Measurements from ENCODE around the gene HAAO.

Gene HAAO

DNA sequence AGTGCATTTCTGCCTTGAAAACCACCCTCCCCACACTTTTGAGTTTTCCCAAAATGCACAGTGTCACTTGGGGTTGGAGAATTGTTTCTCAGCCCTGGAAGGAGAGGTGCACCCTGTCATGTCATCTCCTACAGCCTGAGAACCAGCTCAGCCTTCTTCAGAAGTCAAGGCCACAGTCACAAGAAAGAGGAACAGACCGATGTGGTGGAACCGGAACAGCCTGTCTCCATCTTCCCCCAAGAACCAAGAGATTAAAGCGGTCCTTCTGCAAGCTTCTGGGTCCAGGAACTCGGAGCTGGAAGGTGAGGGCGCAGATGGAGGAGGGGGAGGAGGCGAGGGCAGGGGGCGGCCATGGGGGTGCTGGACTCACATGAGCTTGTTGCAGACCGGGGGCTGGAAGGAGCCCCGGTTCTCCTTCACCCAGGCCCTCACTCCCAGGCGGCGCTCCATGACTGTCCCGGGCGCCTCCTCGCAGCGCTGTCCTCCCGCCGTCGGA lies 248 bp downstream of the HAAO start:
- DNase-seq (ENCODE audit: low read depth), result no peak

DNA sequence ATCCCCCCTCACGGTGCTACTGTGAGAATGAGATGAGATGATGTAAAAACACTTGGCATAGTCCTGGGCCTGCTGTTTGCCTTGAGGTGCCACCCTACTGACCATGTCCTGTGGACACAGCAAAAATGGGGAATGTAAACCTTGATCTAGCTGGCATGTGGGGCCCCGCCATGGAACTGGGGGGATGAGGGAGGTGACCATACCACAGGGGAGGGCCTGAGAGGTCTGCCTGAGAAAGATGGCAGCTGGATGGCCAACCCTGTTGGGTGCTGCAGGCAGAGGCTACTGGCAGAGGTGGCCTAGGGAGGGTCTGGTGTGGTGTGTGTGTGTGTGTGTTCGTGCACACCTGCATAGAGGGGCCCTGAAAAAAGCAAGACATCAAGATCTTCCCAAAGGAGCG lies 777 bp downstream of the HAAO start:
- DNase-seq (ENCODE audit: low read depth), result no peak

DNA sequence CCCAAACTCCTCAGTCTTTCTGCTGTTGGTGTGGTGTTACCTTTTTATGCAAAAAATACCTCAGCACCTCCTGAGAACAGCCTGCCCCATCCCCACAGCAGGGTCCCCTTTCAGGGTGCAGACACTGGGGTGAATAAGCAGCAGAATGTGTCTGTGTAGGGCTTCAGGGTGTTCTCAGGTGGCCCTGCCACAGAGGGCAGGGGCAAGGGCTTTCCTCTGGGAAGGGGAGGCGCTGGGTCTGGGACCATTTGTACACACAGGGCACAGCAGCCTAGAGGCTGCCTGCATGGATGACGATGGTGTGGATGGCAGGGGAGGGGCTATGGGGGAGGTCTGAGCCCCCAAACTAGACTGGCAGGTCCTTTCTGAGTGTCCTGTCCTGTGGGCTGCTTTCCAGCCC lies 2.6 kb downstream of the HAAO start:
- DNase-seq (ENCODE audit: low read depth), result no peak

DNA sequence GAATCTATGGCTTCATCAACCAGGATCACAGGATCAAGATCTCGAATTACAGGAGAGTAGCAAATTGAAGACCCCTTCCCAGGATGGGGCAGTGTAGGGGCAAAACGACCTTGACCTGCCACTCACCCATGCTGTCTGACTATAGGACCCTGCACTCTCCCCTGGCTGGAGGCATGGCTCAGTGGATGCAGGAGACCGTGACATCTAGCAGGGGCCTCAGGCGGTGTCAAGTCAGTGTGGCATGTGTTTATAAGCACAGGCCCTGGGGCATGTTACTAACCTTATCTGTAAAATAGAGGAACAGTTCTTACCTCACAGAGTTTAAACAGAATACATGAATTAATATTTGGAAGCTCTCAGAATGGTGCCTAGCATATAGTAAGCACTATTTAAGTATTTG lies 3.5 kb downstream of the HAAO start:
- DNase-seq (ENCODE audit: low read depth), result no peak

DNA sequence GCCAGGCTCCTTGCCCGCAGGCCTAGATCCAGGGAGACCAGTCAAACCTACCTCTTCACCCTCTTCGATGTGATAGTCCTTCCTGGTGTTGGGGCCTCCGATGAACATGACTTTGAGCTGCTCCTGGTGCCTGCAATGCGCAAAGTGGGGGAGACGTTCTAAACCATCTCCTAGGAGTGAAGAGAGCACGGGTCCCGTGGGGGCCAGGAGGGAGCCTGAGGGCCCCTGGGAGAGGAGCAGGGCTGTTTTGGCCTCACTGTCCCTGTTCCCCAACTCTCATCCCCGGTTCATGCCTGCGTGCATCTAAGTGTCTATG lies 3.9 kb downstream of the HAAO start:
- no peak for DNase-seq (ENCODE audit: low read depth)

DNA sequence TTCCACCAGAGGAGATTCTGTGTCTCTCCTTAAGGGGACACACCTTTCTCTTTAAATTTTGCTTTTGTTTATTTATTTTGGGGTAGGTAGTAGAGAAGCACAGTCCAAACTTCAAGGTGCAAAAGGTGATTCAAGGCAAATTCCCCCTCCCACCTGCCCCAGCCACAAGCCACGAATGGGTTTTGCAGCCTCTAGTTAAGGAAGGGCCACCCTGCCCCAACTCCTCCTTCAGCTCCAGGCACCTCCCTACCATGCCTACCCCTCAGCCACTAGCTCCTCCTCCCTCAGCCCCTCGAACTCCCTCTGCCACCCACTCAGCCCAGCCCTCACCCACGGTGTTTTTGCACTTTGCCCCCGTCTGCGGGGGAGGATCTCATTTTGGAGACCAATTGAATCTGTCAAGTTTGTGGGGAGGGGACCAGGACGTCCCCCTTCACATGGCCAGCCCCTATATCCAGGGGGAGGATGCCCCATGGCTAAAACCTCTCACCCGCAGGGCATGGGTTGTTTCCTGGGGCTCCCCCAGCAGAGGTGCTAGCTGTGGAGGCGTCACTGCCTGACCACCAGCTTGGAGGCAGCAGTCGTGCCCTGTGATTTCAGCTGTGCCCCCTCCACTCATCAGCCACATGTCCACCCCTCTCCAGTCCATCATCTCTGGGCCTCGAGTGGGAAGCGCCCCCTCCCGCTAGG lies 4.5 kb downstream of the HAAO start:
- no peak for DNase-seq (ENCODE audit: low read depth)

DNA sequence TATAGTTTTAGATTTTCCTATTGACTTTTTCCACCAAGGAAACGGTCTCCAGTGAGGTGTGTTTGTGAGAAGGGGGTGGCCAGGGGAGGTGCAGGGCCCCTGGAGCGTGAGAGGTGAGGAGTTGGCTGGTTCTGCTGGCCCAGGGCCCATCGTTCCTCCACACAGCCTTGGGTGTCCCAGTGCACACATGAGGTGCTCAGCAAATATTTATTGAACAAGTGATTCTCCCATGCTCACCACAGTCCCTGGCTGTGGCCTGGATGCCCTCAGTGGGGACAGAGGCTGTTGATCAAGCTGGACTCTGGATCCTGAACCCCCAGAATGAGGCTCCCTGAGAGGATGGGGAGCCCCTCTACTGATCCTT lies 5.0 kb downstream of the HAAO start:
- DNase-seq (ENCODE audit: low read depth), result no peak

DNA sequence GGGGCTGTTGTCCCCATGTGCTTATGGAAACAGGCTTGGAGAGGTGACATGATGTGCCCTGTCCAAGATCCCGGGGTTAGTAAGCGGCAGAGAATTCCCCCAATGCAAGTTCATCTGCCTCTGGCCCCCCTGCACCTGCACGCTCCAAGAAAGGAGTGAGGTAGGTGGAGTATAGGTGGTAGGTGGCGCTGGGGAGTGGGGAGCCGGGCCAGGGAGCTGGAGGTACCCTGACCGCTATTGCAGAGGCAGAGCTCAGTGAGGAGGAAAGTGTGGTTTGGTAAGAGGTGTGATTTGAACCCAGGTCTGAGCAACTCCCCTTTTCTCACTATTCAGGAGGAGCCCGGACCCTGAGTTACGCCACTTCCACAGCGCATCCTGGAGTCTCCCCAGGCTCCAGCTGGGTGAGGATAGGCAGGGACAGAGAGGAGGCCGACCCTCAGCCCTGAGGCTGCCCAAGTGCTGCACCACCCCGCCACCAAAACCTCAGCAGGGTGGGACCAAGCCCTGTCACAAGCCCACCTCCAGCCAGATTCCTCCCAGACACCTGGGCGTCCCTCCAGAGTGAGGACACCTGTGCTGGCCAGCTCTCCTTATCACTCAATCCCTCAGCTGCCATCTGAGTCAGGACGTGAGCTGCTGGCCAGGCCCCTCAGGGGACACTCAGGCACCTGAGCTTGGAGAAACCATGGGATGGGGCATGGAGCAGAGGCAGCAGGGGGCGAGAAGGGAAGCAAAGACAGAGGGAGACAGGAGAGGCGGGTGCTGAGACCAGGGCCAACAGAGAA lies 5.6 kb downstream of the HAAO start:
- no peak for DNase-seq (ENCODE audit: low read depth)

DNA sequence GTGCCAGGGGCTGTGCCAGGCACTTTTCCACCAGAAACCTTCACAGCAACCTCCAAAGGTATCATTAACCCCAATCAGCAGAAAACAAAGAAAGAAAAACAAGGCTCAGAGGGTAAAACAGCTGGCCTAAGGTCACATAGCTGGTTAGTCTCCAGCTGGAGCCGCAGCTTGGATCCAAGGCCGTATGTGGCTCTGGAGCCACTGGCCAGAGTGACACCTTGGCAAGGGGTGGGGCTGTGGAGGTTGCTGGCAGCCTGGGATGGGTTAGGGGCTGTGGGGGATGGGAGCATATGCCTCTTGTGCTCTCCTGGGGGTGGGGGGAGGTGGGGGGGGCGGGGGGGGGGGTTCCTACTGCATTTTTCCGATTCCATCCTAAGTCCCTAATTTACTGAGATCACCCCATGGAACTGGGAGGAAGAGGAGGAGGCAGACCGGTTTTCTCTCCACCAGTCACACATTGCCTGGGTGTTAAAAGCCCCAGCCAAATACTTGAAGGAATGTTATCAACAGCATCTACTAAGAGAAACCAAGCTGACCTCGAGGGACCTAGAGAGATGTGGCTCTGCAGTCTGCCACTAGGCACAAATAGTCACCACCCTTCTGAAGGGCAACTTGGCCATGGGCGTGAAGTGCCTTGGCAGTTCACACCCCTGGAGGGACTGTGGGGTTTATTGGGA lies 8.0 kb downstream of the HAAO start:
- DNase-seq (ENCODE audit: low read depth), result no peak

DNA sequence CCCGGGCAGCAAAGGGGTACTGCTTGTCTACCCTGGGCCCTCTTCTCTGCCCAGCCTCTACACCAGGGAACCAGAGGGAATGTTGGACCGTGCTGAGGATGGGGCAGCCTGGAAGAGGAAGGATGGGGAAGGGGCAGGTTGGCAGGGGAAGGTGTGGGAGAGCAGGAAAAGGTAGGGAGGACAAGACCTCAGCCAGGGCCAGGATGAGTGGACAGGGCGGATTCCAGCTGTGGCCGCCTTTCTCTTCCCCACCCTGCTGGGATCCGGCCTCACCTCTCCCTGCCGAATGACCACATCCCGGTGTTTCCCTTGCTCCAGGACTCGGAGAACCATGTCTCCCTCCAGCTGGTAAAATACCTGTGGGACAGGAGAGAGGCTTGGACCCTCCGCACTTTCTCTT lies 8.9 kb downstream of the HAAO start:
- no peak for DNase-seq (ENCODE audit: low read depth)

DNA sequence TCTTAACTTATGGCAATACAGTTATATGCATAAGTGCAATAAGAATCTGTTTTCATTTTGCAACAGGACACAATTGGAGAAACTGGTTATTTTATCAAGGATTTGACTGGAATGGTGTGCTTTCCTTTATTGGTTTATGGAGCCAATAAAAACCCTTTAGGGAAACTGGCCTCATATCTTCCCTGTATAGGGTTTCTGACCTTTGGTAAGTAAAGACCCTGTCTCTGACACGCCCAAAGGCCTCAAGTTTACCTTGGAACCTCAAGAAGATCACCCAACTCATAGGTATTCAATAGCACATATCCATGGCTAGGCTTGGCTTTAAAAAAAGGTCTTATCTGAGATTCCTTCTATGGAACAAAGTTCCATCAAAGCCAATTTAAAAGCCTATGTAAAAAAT lies 11.2 kb downstream of the HAAO start:
- DNase-seq (ENCODE audit: low read depth), result no peak

DNA sequence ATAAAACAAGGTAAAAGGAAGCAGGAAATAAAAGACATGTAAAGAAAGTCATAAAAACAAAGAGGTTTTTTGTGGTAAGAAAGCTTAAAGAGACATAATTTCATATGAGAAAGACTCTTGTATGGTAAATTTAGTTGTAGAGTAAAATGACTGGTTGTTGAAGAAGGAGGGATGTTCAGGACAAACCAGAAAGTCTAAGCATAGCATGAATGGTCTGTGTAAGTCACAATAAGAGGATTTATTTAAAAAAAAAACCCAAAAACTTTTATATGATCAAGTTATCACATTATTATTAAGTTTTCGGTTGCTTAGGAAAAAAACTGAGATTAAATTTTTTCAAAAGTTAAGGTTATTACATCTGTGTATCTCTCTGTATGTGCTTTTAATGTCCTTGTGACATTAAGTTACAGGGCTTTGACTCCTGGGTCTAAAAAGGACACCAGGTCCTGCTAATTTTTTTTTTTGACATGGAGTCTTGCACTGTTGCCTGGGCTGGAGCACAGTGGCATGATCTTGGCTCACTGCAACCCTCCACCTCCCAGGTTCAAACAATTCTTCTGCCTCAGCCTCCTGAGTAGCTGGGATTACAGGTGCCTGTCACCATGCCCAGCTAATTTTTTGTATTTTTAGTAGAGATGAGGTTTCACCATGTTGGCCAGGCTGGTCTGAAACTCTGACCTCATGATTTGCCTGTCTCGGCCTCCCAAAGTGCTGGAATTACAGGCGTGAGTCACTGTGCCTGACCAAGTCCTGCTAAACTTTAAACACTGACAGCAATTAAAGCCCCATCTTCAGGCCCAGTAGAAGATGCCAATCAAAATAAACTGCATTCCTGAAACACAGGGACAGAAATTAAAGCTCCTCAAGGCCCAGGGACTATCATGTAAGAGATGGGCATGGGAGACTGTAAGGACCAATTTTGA lies 14.2 kb downstream of the HAAO start:
- no peak for DNase-seq (ENCODE audit: low read depth)

DNA sequence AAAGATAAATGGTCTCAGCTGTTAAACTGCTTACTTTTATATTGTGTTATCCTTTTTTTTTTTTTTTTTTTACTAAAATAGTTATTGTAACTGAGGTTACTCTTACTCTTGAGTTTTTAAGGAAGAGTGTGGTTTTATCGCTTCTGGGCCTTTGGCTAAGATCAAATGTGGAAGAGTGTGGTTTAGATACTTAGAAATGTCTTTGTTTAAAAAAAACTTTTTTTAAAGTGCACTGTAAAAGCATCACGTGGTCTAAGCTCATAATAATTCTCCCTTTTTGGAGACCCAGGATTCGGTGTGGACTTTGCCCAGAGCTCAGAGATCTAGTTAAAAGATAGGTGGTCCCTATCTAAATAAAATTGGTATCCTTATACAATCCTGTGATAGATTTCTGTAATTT lies 16.6 kb downstream of the HAAO start:
- no peak for DNase-seq (ENCODE audit: low read depth)

DNA sequence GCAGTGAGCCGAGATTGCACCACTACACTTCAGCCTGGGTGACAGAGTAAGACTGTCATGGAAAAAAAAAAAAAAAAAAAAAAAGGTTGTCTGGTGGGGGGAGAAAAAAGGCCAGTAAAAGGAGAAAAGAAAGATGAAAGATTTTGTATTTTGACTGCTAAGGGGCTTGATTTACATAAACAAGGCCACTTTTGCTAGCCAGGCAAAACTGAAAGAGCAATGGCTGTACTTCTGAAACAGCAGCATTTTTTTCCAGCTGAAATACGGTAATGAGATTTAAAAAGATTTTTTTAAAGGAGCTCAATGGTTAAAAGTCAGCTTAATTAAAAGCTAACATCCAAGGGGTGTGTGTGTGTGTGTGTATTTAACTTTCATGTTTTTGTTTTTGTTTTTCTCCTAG lies 17.2 kb downstream of the HAAO start:
- no peak for DNase-seq (ENCODE audit: low read depth)

DNA sequence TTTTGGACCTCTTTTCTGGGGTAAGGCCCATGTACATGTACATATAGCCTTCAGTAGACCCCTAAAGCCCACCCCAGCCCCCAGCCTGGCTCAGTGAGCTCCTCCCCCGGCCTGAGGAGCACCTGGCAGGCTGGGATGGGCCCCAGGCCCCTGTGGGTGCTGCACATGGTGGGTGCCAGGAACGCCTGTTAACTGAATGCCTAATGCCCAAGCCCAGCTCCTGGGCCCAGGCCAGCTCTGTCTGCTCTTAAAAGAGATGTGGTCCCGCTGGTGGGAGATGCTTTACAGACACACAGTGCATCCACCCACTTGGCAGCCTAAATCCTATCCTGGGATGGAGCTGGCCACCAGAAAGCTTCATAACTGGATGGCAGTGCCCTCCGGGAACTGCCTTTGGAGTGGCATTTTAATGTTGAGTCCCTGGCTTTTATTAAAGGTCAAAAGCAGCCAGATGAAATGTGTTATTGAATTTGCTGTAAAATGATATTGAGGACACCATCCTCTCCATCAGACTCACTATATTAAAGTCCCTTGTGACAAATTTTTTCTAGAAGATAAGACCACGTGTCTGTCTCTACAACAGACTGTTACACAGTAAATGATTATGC lies 20.7 kb downstream of the HAAO start:
- no peak for DNase-seq (ENCODE audit: low read depth)

DNA sequence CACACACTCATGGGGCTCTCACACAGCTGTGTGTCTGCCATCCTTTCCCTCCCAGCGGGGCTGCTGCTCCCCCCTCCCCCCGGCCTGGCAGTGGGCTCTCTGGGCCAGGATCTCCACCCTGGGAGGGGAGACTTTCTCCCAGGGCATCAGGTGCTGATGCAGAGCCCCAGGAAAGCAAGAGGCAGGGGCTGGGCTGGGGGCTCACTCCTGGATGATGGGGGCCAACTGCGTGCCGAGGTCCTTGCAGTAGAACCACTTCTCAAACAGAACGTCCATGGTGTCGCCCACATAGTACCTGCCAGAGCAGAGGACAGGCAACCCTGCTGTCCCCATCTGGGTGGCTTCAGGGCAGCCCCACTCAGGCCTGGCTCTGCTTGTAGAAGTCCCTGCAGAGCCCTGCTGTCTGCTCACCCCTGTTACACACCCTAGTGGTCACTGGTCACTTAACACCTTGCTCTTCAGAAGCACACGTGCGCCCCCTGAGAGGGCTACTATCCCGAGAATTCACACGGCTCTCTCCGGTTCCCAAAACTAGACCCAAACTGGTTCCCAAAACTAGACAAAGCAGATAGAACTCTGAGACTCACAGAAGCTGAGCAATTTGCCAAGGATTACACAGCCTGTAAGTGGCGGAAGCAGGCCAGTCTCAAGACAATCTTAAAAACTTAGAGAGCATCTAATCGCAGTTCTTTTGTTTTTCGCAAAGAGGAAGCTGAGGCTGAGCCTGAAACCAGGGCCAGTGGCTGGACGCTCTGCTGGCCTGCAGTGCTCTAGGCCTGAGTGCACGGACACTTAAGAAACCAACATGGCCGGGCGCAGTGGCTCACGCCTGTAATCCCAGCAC lies 21.9 kb downstream of the HAAO start:
- no peak for DNase-seq (ENCODE audit: low read depth)

DNA sequence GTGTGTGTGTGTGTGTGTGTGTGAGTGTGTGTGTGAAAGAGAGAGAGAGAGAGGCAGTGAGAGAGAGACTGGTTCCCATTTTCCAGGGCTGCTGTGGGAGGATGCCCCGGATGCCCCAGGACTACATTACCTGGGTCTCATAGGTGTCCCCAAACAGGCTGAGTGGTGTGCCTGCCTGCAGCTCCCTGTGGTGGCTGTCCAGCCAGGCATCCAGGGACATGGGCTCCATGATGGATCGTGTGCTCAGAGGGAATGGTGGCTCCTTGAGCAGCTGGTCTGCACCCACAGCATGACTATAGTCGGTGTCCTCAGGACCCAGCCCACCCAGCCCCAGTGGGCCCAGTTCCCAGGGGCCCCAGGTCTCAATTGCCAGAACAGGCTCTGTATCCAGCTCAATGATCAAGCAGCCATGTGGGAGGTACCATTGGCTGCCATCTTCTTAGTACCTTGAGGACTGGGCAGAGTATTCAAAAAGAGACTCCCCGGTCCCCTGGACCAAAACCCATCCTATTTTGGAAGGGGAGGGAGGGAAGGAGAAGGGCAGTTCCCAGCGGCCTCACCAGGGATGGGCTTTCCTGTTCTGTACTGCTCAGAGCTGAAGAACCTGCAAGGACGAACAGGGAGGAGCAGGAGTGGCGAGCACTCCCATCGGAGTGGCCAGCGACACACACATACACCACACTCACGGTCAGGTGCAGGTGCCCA lies 22.6 kb downstream of the HAAO start:
- no peak for DNase-seq (ENCODE audit: low read depth)

DNA sequence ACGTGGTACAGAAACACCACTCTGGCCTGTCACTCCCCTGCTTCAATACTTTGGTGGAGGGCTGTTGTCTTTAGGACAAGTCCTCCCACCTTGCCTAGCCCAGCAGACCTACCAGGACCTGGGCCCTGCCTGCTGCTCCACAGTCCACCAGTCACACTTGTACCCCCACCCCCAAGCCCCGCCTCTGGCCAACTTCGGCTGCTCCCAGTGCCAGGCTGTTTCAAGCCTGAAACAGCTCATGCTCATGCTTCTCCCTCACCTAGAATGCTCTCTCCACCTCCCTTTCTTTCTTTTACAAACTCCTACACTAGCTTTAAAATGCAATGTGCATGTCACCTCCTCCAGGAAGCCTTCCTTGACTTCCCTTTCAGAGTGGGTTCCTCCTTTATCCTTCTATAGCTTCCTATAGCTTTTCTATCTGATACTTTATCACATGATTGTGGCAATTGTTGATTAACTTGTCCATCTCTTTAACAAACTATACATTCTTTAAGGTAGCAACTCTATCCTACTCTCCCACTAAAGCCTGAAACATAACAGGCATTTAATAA lies 23.6 kb downstream of the HAAO start:
- DNase-seq (ENCODE audit: low read depth), result no peak

DNA sequence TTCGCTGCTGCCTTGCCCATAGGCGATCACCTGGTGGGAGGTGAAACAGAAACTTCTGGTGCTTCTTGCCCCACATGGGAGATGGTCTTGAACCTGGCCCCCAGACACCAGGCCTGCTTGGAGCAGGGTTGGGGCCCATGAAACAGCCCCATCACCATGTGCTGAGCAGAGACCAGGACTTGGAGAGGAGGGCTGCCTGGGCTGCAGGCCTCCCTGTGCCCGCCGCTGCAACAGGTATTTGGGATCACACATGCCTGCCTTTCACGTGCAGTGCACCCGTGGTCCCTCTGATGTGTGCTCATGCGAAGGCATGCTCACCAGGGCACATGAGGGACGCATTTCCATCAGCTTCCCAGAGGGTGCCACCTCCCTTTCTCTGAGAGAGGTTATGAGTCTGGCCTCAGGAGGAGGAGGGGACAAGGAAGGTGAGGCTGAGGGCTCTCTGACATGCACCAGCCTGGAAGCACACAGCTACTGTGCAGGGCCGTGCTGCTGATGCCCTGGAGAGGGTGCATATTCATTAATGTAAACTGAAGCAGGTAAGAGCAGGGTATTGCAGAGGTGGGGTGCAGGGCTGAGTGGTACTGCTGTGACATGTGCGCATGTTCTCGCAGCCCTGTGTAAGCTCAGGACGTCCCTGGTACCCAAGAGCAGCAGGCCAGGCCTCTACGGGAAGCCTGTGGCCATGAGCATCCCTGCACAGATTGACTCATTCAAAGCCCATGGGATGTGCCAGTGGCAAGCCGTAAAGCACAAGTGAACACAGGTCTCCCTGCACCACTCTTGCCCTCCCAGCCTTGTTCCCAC lies 24.3 kb downstream of the HAAO start:
- DNase-seq (ENCODE audit: low read depth), result no peak
